SKM-1 treated with dmso at 0.1 percent for 144 hours (cell line): Measurements from ENCODE around the gene OR4N5.
"Not testable (repeated sequence)": the region's sequence is repeated elsewhere in the genome, so short reads cannot be mapped to it uniquely, and the experiment has no call there.

Experiments used
- DNase-seq: peaks from one replicate; lab custom pipeline; 2025; ENCODE audit not compliant: unreplicated experiment; lab: John Stamatoyannopoulos, UW

OR4N5 gene, protein sequence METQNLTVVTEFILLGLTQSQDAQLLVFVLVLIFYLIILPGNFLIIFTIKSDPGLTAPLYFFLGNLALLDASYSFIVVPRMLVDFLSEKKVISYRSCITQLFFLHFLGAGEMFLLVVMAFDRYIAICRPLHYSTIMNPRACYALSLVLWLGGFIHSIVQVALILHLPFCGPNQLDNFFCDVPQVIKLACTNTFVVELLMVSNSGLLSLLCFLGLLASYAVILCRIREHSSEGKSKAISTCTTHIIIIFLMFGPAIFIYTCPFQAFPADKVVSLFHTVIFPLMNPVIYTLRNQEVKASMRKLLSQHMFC

DNA sequence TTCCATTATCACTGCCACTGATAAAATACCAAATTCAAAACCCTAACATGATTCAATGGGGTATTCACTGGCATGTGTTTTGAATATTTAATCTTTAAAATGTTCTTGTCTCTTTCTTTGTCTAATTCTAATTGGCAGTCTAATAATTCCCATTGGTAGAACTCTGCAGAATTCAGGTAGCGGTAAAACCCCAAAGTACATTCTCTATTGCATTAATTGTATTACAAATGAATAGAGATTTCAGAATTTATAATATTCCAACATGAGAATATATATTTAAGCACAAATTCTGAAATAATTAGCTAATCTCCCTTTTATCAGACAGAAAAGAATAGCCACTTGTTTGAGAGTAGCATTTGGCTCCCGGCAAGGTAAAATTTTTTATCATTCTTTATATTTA lies at the start of gene OR4N5:
OR4N5 (plus strand) TSS at position 301 of the 400 bp plus-strand sequence. CDS start 4,916 bp downstream, outside the sequence.
- DNase-seq = no peak

DNA sequence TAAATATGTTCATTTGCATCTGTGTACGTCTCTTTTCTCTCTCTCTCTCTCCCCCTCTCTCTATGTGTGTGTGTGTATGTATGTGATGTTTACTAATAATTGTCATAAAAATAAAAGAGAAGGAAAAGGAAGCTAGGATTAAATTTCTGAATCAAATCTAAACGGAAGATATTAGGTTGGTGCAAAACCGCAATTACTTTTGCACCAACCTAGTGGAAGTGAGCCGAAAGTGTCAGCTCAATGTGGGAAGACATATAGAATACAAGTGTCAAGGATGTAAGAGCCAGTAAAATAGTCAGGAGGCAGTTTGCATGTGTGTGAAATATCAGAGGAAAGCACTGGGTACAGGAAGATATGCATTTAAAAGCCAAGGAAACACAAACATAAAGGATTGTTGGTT lies 46.6 kb upstream of the OR4N5 start:
- DNase-seq = no peak

DNA sequence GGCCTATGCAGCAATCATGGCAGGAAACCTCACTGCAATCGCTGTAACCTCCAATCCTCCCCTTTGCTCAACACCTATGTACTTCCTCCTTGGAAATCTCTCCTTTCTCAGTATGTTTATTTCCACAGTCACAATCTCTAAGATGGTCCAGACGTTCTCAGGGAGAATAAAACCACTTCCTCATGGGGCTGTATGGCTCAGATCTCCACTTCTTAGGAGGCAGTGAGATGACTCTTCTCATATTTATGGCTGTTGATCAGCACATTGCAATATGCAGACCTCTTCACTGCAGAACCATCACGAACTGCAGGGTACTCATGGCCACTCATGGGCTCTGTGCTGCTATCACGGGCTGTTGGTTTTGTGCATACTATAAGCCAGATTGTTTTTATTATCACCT lies 45.2 kb upstream of the OR4N5 start:
- DNase-seq = peak; percentile 75

DNA sequence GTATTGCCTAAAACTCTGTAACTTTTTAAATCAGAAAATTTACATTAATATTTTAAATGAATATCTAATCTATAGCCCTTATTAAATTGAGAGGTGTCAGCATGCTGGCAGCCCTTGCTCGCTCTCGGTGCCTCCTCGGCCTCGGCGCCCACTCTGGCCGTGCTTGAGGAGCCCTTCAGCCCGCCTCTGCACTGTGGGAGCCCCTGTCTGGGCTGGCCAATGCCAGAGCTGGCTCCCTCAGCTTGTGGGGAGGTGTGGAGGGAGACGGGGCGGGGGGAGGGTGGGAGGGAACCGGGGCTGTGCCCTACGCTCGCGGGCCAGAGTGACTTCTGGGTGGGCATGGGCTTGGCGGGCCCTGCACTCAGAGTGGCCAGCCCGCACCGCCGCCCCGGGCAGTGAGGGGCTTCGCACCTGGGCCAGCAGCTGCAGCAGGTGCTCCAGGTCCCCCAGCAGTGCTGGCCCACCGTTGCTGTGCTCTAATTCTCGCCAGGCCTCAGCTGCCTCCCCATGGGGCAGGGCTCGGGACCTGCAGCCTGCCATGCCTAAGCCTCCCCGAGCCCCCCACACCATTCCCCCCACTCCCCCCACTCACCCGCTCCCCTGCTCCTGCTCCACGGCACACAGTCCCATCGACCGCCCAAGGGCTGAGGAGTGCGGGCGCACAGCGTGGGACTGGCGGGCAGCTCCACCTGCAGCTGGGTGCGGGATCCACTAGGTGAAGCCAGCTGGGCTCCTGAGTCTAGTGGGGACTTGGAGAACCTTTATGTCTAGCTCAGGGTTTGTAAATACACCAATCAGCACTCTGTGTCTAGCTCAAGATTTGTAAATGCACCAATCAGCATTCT lies 39.5 kb upstream of the OR4N5 start:
- not testable (repeated sequence) for DNase-seq

DNA sequence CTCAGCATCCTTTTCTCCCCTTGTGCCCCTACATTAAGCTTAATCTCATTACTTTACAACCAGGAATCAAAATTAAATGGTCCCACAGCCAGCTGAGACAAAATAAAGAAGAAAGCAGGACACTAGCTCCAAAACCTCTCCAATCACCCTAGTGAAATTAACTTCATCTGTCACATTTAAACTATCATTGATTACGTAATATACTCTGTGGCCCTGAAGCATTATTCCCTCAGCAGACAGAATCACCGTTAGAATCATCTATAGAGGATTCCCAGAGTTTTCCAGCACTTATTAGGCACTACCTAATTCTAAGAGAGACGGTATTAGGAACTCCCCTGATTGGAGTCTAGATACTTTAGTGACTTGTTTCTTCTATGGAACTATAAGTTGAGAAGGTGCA lies 28.2 kb upstream of the OR4N5 start, which contains the start of gene OR4K17:
OR4K17 (plus strand) TSS at position 302 of the 400 bp plus-strand sequence. CDS start 6,761 bp downstream, outside the sequence.
- DNase-seq = no peak

DNA sequence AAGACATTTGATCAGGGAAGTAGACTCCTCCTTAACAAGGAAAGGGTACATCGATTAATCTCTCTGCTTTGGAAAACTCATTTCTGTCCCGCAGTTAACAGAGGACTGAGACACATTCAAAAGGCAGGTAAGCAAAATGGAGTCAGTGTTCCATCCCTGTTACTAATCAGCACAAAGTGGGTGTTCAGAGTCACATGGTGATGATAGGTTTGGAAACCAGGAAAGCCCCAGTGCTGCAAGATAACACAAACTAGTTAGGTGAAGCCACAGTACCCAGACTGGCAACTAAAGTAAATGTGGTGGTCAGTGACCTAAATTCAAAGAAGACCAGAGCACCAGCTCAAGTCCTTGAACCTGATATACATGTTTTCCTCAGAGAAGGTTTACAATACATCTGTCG lies 26.3 kb upstream of the OR4N5 start:
- no peak for DNase-seq

DNA sequence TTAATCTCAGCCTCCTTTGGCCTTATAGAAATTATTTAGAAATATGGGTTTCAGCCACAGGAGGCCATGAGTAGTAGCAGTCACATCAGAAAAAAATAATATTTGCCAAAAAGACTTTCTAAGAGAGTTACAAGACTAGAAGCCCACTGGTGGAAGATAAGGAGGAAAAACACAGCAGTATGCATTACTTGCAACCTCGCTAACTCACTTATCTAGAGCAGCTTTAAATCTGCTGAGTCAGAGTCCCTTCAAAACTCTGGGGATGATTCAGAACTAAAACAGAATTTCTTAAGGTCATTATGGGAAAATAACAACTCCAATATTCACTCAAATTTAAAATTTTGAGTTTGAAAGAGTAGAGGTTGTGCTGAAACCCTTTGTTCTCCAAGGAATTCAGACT lies 21.9 kb upstream of the OR4N5 start:
- no peak for DNase-seq

DNA sequence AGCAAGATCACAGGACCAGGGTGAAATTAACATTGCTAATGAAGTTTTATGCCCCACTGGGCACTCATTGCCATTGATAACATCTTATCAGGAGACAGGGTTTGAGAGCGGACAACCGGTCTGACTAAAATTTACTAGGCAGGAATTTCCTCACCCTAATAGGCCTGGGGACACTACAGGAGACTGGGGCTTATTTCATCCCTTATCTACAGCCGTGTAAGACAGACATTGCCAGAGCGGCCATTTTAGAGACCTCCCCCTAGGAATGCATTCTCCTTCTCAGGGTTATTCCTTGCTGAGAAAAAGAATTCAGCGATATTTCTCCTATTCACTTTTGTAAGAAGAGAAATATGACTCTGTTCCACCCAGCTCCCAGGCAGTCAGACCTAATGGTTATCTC lies 19.8 kb upstream of the OR4N5 start:
- DNase-seq = no peak

DNA sequence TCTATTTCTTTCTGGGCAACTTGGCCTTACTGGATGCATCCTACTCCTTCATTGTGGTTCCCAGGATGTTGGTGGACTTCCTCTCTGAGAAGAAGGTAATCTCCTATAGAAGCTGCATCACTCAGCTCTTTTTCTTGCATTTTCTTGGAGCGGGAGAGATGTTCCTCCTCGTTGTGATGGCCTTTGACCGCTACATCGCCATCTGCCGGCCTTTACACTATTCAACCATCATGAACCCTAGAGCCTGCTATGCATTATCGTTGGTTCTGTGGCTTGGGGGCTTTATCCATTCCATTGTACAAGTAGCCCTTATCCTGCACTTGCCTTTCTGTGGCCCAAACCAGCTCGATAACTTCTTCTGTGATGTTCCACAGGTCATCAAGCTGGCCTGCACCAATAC lies 5.3 kb downstream of the OR4N5 start:
- DNase-seq = no peak

DNA sequence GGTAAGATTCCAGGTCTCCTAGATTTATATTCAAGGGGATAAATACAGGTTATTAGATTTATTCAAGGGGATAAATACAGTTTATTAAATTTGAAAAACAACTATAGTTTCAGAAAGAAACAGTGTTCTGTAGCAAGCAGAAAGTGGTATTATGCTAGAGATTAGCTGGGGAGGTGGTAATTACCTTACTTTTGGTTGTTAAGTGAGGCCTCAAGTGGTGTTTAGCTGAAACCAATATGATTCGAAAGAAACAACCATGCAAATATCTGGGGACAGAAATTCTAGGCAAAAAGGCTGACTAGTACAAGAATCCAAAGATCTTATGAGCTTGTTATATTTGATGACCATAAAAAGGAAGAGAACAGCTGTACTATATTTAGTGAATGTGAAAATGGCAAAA lies 6.2 kb downstream of the OR4N5 start:
- no peak for DNase-seq

DNA sequence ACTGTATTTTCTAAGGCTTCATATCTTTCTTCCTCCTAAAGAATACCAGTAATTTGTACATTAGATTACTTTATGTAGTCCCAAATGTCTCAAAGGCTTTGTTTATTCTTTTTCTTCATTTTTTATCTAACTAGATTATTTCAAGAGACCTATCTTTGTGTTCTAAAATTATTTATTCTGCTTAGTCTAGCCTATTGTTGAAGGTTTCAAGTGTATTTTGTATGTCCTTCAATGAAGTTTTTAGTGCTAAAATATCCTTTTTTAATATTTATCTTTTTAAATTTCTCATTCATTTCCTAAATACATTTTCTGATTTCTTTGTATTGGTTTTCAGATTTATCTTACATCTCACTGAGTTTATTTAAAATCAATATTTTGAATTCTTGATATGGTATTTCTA lies 25.8 kb downstream of the OR4N5 start:
- no peak for DNase-seq

DNA sequence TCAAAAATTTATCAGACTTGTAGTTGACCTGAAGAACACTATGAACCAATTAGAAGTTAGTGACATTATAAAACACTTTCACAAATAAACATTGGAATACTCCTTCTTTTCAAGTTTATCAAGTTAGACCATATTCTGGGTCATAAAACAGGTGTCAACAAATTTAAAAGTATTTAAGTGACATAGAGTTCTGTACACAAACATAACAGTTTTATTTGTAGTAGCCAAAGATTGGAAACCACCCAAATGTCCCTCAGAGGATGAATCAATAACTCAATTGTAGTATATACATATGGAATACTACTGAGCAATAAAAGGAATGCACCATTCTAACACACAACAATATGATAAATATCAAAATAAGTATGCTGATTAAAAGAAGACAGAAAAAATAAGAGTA lies 28.5 kb downstream of the OR4N5 start:
- no peak for DNase-seq

DNA sequence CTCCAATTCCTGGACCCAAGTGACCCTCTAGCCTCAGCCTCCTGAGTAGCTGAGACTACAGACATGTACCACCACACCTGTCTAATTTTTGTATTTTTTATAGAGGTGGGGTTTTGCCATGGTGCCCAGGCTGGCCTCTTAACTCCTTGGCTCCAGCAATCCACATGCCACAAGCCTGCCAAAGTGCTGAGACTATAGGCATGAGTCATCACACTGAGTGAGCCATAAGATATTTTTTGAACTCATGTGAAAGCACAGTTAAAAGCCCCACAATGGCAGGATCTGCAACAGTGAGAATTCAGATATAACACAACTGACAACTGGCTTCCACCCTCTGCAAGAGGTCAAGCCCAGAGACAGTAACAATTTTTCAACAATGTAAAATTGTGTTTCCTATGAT lies 31.2 kb downstream of the OR4N5 start:
- DNase-seq = not testable (repeated sequence)

DNA sequence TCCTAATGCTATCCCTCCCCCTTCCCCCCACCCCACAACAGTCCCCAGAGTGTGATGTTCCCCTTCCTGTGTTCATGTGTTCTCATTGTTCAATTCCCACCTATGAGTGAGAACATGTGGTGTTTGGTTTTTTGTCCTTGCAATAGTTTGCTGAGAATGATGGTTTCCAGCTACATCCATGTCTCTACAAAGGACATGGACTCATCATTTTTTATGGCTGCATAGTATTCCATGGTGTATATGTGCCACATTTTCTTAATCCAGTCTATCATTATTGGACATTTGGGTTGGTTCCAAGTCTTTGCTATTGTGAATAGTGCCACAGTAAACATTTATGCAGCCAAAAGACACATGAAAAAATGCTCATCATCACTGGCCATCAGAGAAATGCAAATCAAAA lies 35.6 kb downstream of the OR4N5 start:
- DNase-seq = not testable (repeated sequence)

DNA sequence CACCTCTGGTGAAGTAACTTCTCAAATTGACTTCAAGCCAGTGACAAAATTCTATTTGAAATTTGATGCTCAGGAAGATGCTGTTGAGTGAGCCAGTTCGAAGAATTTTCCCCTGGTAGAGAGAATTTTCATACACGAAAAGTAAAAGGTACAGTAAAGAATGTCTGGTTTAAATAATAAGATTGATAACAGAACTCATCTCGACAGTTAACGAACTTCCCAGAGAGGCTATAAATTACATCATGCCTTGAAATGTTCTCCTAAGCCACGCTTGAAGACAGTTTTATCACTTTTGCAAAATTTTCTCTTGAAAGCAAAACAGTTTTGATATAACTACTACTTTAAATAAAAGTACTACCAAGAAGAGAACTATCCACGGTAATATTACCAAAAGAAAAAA lies 37.7 kb downstream of the OR4N5 start:
- DNase-seq = no peak

DNA sequence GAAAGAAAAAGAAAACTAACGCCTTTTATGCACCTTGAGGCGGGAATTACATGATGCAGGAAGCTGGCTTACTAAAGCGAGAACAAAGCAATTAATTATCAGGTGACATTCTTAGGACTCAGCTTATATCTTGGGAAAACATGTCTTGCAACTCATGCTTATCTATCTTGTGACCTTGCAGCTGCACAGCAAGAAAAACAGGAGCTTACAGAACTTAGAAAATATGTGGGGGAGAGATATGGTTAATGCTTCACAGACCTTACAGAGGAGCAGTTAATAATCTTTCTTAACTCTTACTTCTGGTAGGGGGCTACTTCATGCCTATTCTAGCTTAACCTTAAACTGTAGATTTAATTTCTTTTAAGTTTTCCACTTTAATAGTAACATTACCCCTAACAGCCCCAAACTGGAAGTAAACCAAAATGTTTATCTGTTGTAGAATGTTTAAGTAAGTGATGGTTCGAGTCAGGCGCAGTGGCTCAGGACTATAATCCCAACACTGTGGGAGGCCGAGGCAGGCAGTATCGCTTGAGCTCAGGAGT lies 38.9 kb downstream of the OR4N5 start:
- no peak for DNase-seq

DNA sequence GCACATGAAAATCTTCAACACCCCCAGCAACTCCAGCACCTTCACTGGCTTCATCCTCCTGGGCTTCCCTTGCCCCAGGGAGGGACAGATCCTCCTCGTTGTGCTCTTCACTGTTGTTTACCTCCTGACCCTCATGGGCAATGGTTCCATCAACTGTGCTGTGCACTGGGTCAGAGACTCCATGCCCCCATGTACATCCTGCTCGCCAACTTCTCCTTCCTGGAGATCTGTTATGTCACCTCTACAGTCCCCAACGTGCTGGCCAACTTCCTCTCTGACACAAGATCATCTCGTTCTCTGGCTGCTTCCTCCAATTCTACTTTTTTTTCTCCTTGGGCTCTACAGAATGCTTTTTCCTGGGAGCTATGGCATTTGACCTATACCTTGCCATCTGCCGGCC lies 40.6 kb downstream of the OR4N5 start:
- peak; percentile 61 for DNase-seq

DNA sequence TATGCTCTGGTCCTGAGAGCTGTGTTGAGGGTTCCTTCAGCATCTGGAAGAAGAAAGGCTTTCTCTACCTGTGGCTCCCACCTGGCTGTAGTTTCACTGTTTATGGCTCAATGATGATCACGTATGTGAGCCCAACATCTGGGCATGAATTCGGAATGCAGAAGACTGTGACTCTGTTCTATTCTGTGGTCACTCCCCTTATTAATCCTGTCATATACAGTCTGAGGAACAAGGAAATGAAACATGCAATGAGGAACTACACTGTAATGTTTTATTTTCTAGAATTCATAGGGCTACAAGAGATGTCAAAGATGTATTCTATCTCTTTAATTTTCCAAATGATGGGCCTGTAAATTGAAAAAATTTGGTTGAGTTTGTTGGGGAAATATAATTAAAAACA lies 41.3 kb downstream of the OR4N5 start:
- peak; percentile 27 for DNase-seq

DNA sequence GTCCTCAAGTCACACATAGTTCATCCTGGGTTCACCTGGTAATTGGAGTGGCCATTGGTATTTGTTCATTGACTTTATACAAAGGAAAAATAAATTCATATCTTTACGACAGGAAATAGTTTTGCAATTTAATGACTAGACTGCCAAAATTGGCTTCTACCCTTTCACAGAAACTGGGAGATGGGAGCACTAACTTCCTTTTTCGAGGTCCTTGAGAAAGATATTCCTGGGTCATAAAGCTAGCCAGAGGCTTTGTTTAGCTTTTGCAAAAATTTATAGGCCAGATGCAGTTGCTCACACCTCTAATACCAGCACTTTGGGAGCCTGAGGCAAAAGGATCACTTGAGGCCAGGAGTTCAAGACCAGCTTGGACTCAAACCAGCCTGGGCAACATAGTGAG lies 41.9 kb downstream of the OR4N5 start:
- no peak for DNase-seq

DNA sequence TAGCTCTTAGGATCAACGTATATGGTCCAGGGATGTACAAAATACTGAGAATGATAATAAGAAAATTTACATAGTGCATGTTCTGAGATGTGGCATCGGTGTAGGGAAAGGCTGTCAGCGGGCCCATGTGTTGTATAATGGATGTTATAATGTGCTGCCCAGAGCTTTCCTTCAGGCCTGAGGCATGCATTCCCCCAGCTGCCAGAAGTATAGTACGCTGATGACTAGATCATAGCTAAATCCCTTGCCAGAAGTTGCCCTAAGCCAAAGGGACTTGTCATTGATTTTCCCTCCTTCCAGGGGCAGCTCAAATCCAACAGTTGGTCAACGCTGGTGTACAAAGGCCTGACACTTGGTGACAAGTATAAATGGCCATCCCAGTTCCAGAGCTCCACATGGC lies 45.6 kb downstream of the OR4N5 start:
- no peak for DNase-seq

DNA sequence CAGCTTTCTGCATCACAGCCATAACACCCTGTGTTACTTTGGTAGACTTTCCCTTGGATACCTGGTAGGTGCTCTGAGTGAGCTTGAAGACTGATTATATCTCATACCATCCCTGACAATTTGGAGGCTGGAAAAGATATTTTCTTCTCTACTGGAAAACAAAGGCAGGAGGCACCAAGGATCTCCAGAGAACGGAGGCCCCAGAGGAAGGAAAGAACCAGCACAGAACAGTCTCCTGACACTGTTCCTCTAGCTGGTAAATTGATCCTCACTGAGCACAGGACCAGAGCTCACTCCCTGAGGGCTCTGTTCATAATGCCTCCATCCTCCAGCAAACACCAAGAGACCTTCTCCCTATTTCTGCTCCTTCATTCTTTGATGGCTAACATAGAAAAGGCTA lies 52.0 kb downstream of the OR4N5 start, which contains the start of gene OR11G2:
OR11G2 (plus strand) TSS at position 301 of the 400 bp plus-strand sequence. CDS start 6,542 bp downstream, outside the sequence.
- DNase-seq = no peak

DNA sequence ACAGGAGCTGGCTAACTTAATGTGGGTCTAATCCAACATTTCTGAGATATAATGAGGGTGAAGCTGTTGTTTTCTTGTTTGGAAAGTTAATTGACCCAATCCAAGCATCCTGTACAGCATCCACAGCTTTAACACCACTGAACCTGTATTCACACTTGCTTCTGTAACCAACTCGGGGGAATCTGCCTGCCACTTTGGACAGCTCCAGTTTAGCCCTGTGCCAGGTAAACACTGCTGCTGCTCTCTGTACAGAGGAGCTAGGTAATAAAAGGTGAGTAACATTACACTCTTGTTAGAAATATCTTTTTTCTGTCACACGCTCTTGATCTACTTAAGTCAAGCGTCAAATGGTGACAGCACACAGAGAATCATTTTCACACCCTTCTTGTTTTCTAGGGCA lies 52.8 kb downstream of the OR4N5 start:
- no peak for DNase-seq
